Measurements from ENCODE around the gene RAB40A.
"Not testable (repeated sequence)": the region's sequence is repeated elsewhere in the genome, so short reads cannot be mapped to it uniquely, and the experiment has no call there.

- TF ChIP-seq REST (IDR thresholded peaks at IDR 0.05; ENCODE audit: insufficient replicate concordance, low read depth), result not testable (repeated sequence)
- TF ChIP-seq, protein P1, sequence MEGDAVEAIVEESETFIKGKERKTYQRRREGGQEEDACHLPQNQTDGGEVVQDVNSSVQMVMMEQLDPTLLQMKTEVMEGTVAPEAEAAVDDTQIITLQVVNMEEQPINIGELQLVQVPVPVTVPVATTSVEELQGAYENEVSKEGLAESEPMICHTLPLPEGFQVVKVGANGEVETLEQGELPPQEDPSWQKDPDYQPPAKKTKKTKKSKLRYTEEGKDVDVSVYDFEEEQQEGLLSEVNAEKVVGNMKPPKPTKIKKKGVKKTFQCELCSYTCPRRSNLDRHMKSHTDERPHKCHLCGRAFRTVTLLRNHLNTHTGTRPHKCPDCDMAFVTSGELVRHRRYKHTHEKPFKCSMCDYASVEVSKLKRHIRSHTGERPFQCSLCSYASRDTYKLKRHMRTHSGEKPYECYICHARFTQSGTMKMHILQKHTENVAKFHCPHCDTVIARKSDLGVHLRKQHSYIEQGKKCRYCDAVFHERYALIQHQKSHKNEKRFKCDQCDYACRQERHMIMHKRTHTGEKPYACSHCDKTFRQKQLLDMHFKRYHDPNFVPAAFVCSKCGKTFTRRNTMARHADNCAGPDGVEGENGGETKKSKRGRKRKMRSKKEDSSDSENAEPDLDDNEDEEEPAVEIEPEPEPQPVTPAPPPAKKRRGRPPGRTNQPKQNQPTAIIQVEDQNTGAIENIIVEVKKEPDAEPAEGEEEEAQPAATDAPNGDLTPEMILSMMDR (IDR thresholded peaks at IDR 0.05; ENCODE audit: insufficient read depth, low read length), result not testable (repeated sequence)
Observed at GRCh38 chrX:103460001-103460755, 59.1 kb downstream of the RAB40A start.
